H9 (cell line): ENCODE measurements around the gene LRRC42. TPM values are rescaled to one million over a fixed set of nuclear protein-coding genes. Genes with fewer than 3 reads are reported as not detected.
A peak's percentile ranks its signal among the peaks of the same experiment; 100 is the strongest.

Experiments used
- DNase-seq: peaks from one replicate; pipeline ENCODE4 v3.0.0-alpha.2; 2017
- H2AFZ ChIP-seq: one replicate; pipeline ENCODE4 v1.6.1; 2013; ENCODE audit warnings: mild to moderate bottlenecking, low read length, control low read depth, moderate library complexity
- H2AK5ac ChIP-seq: 2 replicates; pipeline ENCODE4 v1.6.1; 2013; ENCODE audit warnings: low read length, control low read depth, mixed read lengths; ENCODE audit not compliant: insufficient read length
- H2BK120ac ChIP-seq: one replicate; pipeline ENCODE4 v1.6.1; 2013; ENCODE audit warnings: low read depth, mild to moderate bottlenecking, low read length, control low read depth, inconsistent platforms; ENCODE audit not compliant: poor library complexity, severe bottlenecking
- H2BK12ac ChIP-seq: 2 replicates; pipeline ENCODE4 v1.6.1; 2013; ENCODE audit warnings: low read length, control low read depth, mixed read lengths, low read depth; ENCODE audit not compliant: insufficient read length
- H2BK15ac ChIP-seq: 2 replicates; pipeline ENCODE4 v1.6.1; 2013; ENCODE audit warnings: low read depth, low read length, control low read depth
- H2BK20ac ChIP-seq: one replicate; pipeline ENCODE4 v1.6.1; 2013; ENCODE audit warnings: low read depth, mild to moderate bottlenecking, low read length, control low read depth, inconsistent platforms; ENCODE audit not compliant: poor library complexity, severe bottlenecking
- H2BK5ac ChIP-seq: 2 replicates; pipeline ENCODE4 v1.6.1; 2013; ENCODE audit warnings: low read length, control low read depth, mixed read lengths; ENCODE audit not compliant: insufficient read length
- H3K14ac ChIP-seq: 2 replicates; pipeline ENCODE4 v1.6.1; 2013; ENCODE audit warnings: low read length, control low read depth; ENCODE audit not compliant: insufficient read depth
- H3K18ac ChIP-seq: 2 replicates; pipeline ENCODE4 v1.6.1; 2013; ENCODE audit warnings: low read depth, mild to moderate bottlenecking, mixed read lengths, low read length, control low read depth; ENCODE audit not compliant: insufficient read length
- H3K23ac ChIP-seq: 2 replicates; pipeline ENCODE4 v1.6.1; 2013; ENCODE audit warnings: low read length, control low read depth, mixed read lengths, low read depth; ENCODE audit not compliant: insufficient read length
- H3K23me2 ChIP-seq: 2 replicates; pipeline ENCODE4 v1.6.1; 2013; ENCODE audit warnings: low read depth, mild to moderate bottlenecking, mixed read lengths, low read length, control low read depth; ENCODE audit not compliant: insufficient read length, poor library complexity, severe bottlenecking
- H3K27ac ChIP-seq: 2 replicates; pipeline ENCODE4 v1.5.1; 2013; ENCODE audit warnings: low read length, control low read depth, mixed read lengths, low read depth; ENCODE audit not compliant: insufficient read length
- H3K27me3 ChIP-seq: 2 replicates; pipeline ENCODE4 v1.6.1; 2013; ENCODE audit warnings: low read length, control low read depth, inconsistent platforms; ENCODE audit not compliant: insufficient read depth
- H3K4ac ChIP-seq: 2 replicates; pipeline ENCODE4 v1.6.1; 2013; ENCODE audit warnings: low read depth, mild to moderate bottlenecking, control low read depth, inconsistent platforms, low read length, moderate library complexity
- H3K4me1 ChIP-seq: 2 replicates; pipeline ENCODE4 v1.6.1; 2013; ENCODE audit warnings: low read length, control low read depth, inconsistent platforms; ENCODE audit not compliant: insufficient read depth
- H3K4me2 ChIP-seq: 2 replicates; pipeline ENCODE4 v1.6.1; 2013; ENCODE audit warnings: low read length, control low read depth, mixed read lengths; ENCODE audit not compliant: insufficient read length, insufficient read depth
- H3K56ac ChIP-seq: 2 replicates; pipeline ENCODE4 v1.6.1; 2013; ENCODE audit warnings: low read depth, mild to moderate bottlenecking, mixed read lengths, low read length, control low read depth; ENCODE audit not compliant: insufficient read length
- H3K79me1 ChIP-seq: 2 replicates; pipeline ENCODE4 v1.6.1; 2013; ENCODE audit warnings: low read depth, mild to moderate bottlenecking, moderate library complexity, low read length, control low read depth, inconsistent platforms; ENCODE audit not compliant: insufficient read depth, poor library complexity, severe bottlenecking
- H3K79me2 ChIP-seq: 2 replicates; pipeline ENCODE4 v1.6.1; 2013; ENCODE audit warnings: low read length, control low read depth, inconsistent platforms; ENCODE audit not compliant: insufficient read depth
- H3K9ac ChIP-seq: 2 replicates; pipeline ENCODE4 v1.6.1; 2013; ENCODE audit warnings: low read length, control low read depth, mixed read lengths; ENCODE audit not compliant: insufficient read length; ENCODE audit errors: extremely low read depth
- H3K9me3 ChIP-seq: one replicate; pipeline ENCODE4 v1.6.1; 2013; ENCODE audit warnings: low read depth, low read length, inconsistent platforms; ENCODE audit not compliant: control insufficient read depth
- H3T11ph ChIP-seq: one replicate; pipeline ENCODE4 v1.6.1; 2013; ENCODE audit warnings: mild to moderate bottlenecking, low read length, control low read depth, inconsistent platforms
- H4K20me1 ChIP-seq: one replicate; pipeline ENCODE4 v1.6.1; 2013; ENCODE audit not compliant: control insufficient read depth, insufficient read length, insufficient read depth
- H4K5ac ChIP-seq: 2 replicates; pipeline ENCODE4 v1.6.1; 2013; ENCODE audit warnings: low read depth, mild to moderate bottlenecking, mixed read lengths, low read length, control low read depth; ENCODE audit not compliant: insufficient read length
- H4K8ac ChIP-seq: replicated peaks from 2 replicates; pipeline ENCODE4 v1.6.1; 2013; ENCODE audit warnings: low read length, control low read depth, mixed read lengths, low read depth; ENCODE audit not compliant: insufficient read length
- H4K91ac ChIP-seq: 2 replicates; pipeline ENCODE4 v1.6.1; 2013; ENCODE audit warnings: low read depth, mild to moderate bottlenecking, moderate library complexity, mixed read lengths, low read length, control low read depth; ENCODE audit not compliant: insufficient read length
- H3K27ac Mint-ChIP-seq, 3 experiments: 2 replicates in 2 of 3; 3 replicates in 1 of 3; pipeline ENCODE4 v1.8.0; 2020 to 2021; ENCODE audit warnings: mixed read lengths in 3 of 3, mild to moderate bottlenecking in 1 of 3, moderate library complexity in 1 of 3
- H3K27me3 Mint-ChIP-seq: 2 replicates; pipeline ENCODE4 v1.8.0; 2021; ENCODE audit warnings: low read depth, mild to moderate bottlenecking, moderate library complexity, mixed read lengths
- H3K36me3 Mint-ChIP-seq, 3 experiments: 2 replicates in 2 of 3; 3 replicates in 1 of 3; pipeline ENCODE4 v1.8.0; 2020 to 2021; ENCODE audit warnings: low read depth in 3 of 3, mixed read lengths in 3 of 3; ENCODE audit not compliant: insufficient read depth in 1 of 3
- H3K4me1 Mint-ChIP-seq, 2 experiments: 2 replicates each; pipeline ENCODE4 v1.8.0; 2020; ENCODE audit warnings: mixed read lengths in 2 of 2
- H3K4me3 Mint-ChIP-seq, 2 experiments: 2 replicates in 1 of 2; 3 replicates in 1 of 2; pipeline ENCODE4 v1.8.0; 2020 to 2021; ENCODE audit warnings: mild to moderate bottlenecking in 2 of 2, mixed read lengths in 2 of 2, moderate library complexity in 1 of 2
- H3K9me3 Mint-ChIP-seq, 2 experiments: 2 replicates in 1 of 2; 3 replicates in 1 of 2; pipeline ENCODE4 v1.8.0; 2020; ENCODE audit warnings: mild to moderate bottlenecking in 2 of 2, mixed read lengths in 2 of 2, moderate library complexity in 1 of 2
- WGBS: extraction: QIAGEN DNeasy Blood & Tissue Kit; methylation state at CpG from one replicate; pipeline ENCODE4 v1.1.7; 2013; ENCODE audit warnings: missing lambda C conversion rate, low lambda C conversion rate, mixed read lengths; ENCODE audit not compliant: insufficient read length; ENCODE audit errors: extremely low coverage; 5-methylcytosine and 5-hydroxymethylcytosine counted together
- total RNA-seq: library from RNA; stranded (reverse); gene quantifications from 2 replicates; pipeline ENCODE4 v1.2.1, GENCODE V29; 2021
- TF ChIP-seq, protein P1 (sequence below): fragments of 200-600 bp; sonication (generic); conservative IDR thresholded peaks from 3 replicates; pipeline ENCODE4 v1.8.0; 2021; ENCODE audit warnings: antibody characterized with exemption, mild to moderate bottlenecking

The LRRC42 gene
- total RNA-seq, 1 experiment from 2014 or later = 36.3 TPM

DNA sequence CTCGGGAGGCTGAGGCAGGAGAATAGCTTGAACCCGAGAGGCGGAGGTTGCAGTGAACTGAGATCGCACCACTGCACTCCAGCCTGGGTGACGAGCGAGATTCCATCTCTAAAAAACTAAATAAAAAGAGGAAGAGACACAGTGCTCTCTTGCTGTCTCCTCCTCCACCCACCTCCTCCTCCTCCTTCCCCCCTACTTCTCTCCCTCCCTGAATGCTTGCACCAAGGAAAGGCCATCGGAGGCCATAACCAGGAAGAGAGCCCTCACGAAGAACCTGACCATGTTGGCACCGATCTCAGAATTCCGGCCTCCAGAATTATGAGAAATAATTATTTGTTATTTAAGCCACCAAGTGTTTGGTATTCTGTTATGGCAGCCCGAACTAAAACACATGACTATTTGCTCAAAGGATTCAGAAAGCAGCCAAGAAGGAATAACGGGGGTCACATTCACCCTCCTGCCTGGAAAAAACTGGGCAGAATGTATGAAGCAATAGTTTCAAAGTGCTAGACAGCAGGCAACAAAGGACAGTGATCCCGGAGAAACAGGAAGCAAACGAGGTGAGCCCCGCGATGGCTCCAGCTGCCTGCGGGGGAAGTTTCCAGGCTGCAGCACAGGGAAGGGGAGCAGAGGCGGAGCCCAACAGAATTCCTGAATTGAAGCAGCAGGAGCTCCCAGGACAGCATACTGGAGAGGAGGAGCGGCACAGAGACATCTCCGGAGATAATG lies 36.0 kb downstream of the LRRC42 start:
- no peak overlapping the region for H3T11ph ChIP-seq
- no peaks in the 10 kb centered on the region; the same call in 1 of the 2 replicates for H3K4me1 ChIP-seq
- no peak overlapping the region for H2BK15ac ChIP-seq
- Mint-ChIP-seq H3K27me3 (peaks cover 9% of the 10 kb centered on the region), H3K36me3 (no peaks in the 10 kb centered on the region), H3K27ac (peak overlapping the region in 1 of 3 experiments; percentile 21; a peak in 1 of 7 replicates), H3K4me3 (peak overlapping the region; percentile 51 to 69), H3K9me3 (no peaks in the 10 kb centered on the region; a peak in 1 of 5 replicates), H3K4me1 (peaks cover 19 to 27% of the 10 kb centered on the region in 2 experiments)
- peak overlapping the region; percentile 69 for H4K8ac ChIP-seq
- peak overlapping the region; percentile 68; the same call in 1 of the 2 replicates for H3K14ac ChIP-seq
- no peak overlapping the region for H2BK120ac ChIP-seq
- no peak overlapping the region; the same call in 1 of the 2 replicates for H3K4ac ChIP-seq
- peak overlapping the region; percentile 47 for H3K9ac ChIP-seq
- WGBS = no CpG with 5 or more reads among the region's 20 CpGs
- H3K23ac ChIP-seq = no peak overlapping the region
- no peak overlapping the region for H3K56ac ChIP-seq
- H3K18ac ChIP-seq = peak overlapping the region; percentile 72
- no peaks in the 10 kb centered on the region for H3K9me3 ChIP-seq
- H3K23me2 ChIP-seq = peaks cover 8% of the 10 kb centered on the region
- H3K4me2 ChIP-seq = peak overlapping the region; percentile 41
- no peak overlapping the region for H3K27ac ChIP-seq
- TF ChIP-seq, protein P1, sequence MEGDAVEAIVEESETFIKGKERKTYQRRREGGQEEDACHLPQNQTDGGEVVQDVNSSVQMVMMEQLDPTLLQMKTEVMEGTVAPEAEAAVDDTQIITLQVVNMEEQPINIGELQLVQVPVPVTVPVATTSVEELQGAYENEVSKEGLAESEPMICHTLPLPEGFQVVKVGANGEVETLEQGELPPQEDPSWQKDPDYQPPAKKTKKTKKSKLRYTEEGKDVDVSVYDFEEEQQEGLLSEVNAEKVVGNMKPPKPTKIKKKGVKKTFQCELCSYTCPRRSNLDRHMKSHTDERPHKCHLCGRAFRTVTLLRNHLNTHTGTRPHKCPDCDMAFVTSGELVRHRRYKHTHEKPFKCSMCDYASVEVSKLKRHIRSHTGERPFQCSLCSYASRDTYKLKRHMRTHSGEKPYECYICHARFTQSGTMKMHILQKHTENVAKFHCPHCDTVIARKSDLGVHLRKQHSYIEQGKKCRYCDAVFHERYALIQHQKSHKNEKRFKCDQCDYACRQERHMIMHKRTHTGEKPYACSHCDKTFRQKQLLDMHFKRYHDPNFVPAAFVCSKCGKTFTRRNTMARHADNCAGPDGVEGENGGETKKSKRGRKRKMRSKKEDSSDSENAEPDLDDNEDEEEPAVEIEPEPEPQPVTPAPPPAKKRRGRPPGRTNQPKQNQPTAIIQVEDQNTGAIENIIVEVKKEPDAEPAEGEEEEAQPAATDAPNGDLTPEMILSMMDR = no peak
- H4K91ac ChIP-seq = no peak overlapping the region
- no peak overlapping the region for H2BK12ac ChIP-seq
- H3K79me1 ChIP-seq = no peaks in the 10 kb centered on the region
- no peak overlapping the region for H2AK5ac ChIP-seq
- no peaks in the 10 kb centered on the region for H3K79me2 ChIP-seq
- no peak overlapping the region for H2BK5ac ChIP-seq
- H4K5ac ChIP-seq = no peak overlapping the region
- no peak overlapping the region for H2BK20ac ChIP-seq
- DNase-seq = peak; percentile 84
- H4K20me1 ChIP-seq = no peaks in the 10 kb centered on the region
- H3K27me3 ChIP-seq = no peaks in the 10 kb centered on the region
- peak overlapping the region; percentile 99 for H2AFZ ChIP-seq
